ENCODE data around the gene BSND. TPM values are rescaled to one million over a fixed set of nuclear protein-coding genes. Genes with fewer than 3 reads are reported as not detected.

Gene BSND
- total RNA-seq, 1 experiment from 2014 or later, result not detected

DNA sequence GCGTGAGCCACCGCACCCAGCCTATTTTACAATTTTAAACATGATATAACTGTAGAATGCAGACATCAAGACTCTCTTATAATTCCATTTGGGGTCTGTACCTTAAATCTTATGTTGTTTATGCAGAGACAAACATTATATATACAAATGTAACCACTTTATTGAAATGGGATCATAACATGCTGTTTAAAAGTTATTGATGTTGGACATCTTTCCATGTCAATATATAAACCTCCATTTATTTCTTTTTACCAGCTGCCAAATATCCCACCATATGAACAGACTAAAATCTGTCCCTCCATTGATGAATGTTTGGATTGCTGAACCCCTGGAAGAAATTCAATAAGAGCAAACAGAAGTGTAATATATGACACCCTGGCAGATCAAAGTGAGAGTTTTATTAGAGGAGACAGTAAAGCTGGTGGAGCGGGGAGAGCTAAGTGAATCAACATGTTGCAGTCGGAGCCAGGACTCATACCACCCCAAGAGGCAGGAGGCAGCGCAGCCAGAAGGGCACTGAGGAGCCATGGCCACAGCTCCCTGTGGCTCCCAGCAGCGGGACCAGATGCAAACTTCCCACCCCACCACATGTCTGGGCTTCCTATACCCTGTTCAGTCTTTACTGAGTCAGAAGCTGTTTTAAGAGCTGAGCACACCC, 35.9 kb downstream of the BSND start:
- intact Hi-C loops (cut with micrococcal nuclease; ENCODE audit: unreplicated experiment), result no loop called here
- Histone ChIP-seq H3K27me3 (replicated peaks; ENCODE audit: insufficient read depth, low read depth, low read length, poor library complexity) (no peaks in the 10 kb centered on the region), H3K4me1 (ENCODE audit: insufficient read depth, low read length, poor library complexity, severe bottlenecking) (peaks cover 11% of the 10 kb centered on the region), H3K4me3 (ENCODE audit: low read depth, low read length, poor library complexity, severe bottlenecking) (no peak overlapping the region), H3K9me3 (ENCODE audit: low read depth, low read length, poor library complexity, severe bottlenecking) (no peaks in the 10 kb centered on the region), H3K36me3 (ENCODE audit: insufficient read depth, low read length, poor library complexity, severe bottlenecking) (no peaks in the 10 kb centered on the region), H3K27ac (ENCODE audit: low read depth, low read length, poor library complexity, severe bottlenecking) (no peak overlapping the region)
- TF ChIP-seq, protein P1, sequence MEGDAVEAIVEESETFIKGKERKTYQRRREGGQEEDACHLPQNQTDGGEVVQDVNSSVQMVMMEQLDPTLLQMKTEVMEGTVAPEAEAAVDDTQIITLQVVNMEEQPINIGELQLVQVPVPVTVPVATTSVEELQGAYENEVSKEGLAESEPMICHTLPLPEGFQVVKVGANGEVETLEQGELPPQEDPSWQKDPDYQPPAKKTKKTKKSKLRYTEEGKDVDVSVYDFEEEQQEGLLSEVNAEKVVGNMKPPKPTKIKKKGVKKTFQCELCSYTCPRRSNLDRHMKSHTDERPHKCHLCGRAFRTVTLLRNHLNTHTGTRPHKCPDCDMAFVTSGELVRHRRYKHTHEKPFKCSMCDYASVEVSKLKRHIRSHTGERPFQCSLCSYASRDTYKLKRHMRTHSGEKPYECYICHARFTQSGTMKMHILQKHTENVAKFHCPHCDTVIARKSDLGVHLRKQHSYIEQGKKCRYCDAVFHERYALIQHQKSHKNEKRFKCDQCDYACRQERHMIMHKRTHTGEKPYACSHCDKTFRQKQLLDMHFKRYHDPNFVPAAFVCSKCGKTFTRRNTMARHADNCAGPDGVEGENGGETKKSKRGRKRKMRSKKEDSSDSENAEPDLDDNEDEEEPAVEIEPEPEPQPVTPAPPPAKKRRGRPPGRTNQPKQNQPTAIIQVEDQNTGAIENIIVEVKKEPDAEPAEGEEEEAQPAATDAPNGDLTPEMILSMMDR (conservative IDR thresholded peaks at IDR 0.05; ENCODE audit: low read depth, low read length), result no peak
- TF ChIP-seq EZH2 (IDR thresholded peaks at IDR 0.05; ENCODE audit: borderline replicate concordance, low read depth, low read length, poor library complexity, severe bottlenecking), result no peak
- BruUV-seq (replicated peaks), result no TSS peak
- ChIA-PET CTCF (no interaction called here), POLR2A (ENCODE audit: low non-redundant PET) (no interaction called here)
- no peak for DNase-seq (ENCODE audit: low spot score)

DNA sequence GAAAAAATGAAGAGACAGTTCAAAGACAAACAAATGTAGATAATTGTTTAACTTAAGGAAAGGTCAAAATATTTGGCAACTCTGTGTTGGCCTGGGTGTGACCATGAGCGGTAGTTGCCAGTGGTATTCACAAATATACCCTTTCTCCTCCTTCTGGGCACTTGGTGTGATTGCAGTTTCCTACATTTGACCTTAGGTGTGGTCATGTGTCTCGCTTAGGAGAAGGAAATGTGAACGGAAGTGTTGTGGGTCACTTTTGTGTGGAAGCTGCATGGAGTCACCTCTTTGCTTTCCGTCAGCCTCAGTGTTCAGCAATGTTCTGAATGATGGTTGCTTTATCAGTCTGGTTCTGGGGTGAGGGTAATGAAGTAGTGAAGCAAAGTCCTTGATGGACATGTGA, 37.2 kb downstream of the BSND start:
- CTCF ChIA-PET, result no interaction called here

DNA sequence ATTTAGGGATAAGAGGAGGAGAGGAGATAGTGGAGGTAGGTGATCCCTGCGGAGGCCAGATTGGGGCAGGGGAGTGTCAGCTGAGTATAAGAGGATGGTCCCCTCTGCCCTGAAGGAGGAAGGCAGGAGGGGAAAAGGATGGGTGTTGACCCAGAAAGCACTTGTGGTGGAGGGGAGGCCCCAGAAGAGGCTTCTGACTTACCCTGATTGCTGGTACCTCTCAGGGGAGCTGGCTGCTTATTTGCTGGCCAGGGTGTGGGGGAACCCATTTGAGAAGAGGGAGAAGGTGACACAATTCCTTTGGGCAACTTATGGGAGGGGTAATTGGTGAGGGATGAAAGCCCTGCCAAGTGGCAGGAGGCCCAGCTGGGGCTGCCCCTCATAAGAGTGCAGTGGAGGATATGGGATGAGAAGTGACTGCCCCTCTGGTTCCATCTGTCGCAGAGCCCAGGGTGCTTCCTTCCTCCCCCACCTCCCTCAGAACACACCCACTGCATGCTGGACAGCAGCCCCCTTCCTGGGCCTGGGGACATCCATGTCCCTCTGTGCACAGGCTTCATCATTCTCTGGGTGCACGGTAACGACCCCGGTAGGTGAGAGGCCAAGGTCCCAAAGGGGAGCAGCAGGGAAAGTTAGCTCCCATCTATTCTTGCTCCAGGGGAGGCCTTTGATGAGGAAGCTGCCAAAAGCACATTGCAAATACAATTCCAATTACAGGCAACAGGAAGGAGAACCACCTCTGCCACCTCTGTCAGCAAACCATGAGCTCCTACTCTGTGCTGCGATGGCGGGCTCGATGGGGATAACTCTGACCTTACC, 39.2 kb downstream of the BSND start:
- intact Hi-C loops (cut with micrococcal nuclease; ENCODE audit: unreplicated experiment), result no loop called here
- Histone ChIP-seq H3K36me3 (ENCODE audit: insufficient read depth, low read length, poor library complexity, severe bottlenecking) (no peaks in the 10 kb centered on the region), H3K4me3 (ENCODE audit: low read depth, low read length, poor library complexity, severe bottlenecking) (no peak overlapping the region), H3K9me3 (ENCODE audit: low read depth, low read length, poor library complexity, severe bottlenecking) (no peaks in the 10 kb centered on the region), H3K4me1 (ENCODE audit: insufficient read depth, low read length, poor library complexity, severe bottlenecking) (peaks cover 19% of the 10 kb centered on the region), H3K27me3 (replicated peaks; ENCODE audit: insufficient read depth, low read depth, low read length, poor library complexity) (no peaks in the 10 kb centered on the region), H3K27ac (ENCODE audit: low read depth, low read length, poor library complexity, severe bottlenecking) (no peak overlapping the region)
- CTCF ChIA-PET, result interaction anchor here (1.5 kb wide), 1 partner anchor 16 kb away, joined by 3 read pairs; no protein-coding TSS in a partner anchor
- BruUV-seq (replicated peaks), result no TSS peak
- TF ChIP-seq, protein P1 (conservative IDR thresholded peaks at IDR 0.05; ENCODE audit: low read depth, low read length), result no peak
- no peak for TF ChIP-seq EZH2 (IDR thresholded peaks at IDR 0.05; ENCODE audit: borderline replicate concordance, low read depth, low read length, poor library complexity, severe bottlenecking)
- no peak for DNase-seq (ENCODE audit: low spot score)
- POLR2A ChIA-PET (ENCODE audit: low non-redundant PET), result no interaction called here

More for the DNA sequence above, 37.2 kb downstream of the BSND start:
- H3K36me3 ChIP-seq (ENCODE audit: insufficient read depth, low read length, poor library complexity, severe bottlenecking), result no peaks in the 10 kb centered on the region
- H3K27ac ChIP-seq (ENCODE audit: low read depth, low read length, poor library complexity, severe bottlenecking), result no peak overlapping the region
- H3K9me3 ChIP-seq (ENCODE audit: low read depth, low read length, poor library complexity, severe bottlenecking), result no peaks in the 10 kb centered on the region
- peaks cover 11% of the 10 kb centered on the region for H3K4me1 ChIP-seq (ENCODE audit: insufficient read depth, low read length, poor library complexity, severe bottlenecking)
- no peak for TF ChIP-seq EZH2 (IDR thresholded peaks at IDR 0.05; ENCODE audit: borderline replicate concordance, low read depth, low read length, poor library complexity, severe bottlenecking)
- TF ChIP-seq, protein P1 (conservative IDR thresholded peaks at IDR 0.05; ENCODE audit: low read depth, low read length), result no peak
- BruUV-seq (replicated peaks), result no TSS peak
- no peak overlapping the region for H3K4me3 ChIP-seq (ENCODE audit: low read depth, low read length, poor library complexity, severe bottlenecking)
- no peaks in the 10 kb centered on the region for H3K27me3 ChIP-seq (replicated peaks; ENCODE audit: insufficient read depth, low read depth, low read length, poor library complexity)
- no peak for DNase-seq (ENCODE audit: low spot score)
- intact Hi-C loops (cut with micrococcal nuclease; ENCODE audit: unreplicated experiment), result no loop called here
- POLR2A ChIA-PET (ENCODE audit: low non-redundant PET), result no interaction called here
